NCI-H345 (cell line): ENCODE measurements around the gene ZNF658.
"Not testable (repeated sequence)": the region's sequence is repeated elsewhere in the genome, so short reads cannot be mapped to it uniquely, and the experiment has no call there.

Experiments
- DNase-seq: peaks from one replicate; lab custom pipeline; 2025; lab: John Stamatoyannopoulos, UW

Gene ZNF658

DNA sequence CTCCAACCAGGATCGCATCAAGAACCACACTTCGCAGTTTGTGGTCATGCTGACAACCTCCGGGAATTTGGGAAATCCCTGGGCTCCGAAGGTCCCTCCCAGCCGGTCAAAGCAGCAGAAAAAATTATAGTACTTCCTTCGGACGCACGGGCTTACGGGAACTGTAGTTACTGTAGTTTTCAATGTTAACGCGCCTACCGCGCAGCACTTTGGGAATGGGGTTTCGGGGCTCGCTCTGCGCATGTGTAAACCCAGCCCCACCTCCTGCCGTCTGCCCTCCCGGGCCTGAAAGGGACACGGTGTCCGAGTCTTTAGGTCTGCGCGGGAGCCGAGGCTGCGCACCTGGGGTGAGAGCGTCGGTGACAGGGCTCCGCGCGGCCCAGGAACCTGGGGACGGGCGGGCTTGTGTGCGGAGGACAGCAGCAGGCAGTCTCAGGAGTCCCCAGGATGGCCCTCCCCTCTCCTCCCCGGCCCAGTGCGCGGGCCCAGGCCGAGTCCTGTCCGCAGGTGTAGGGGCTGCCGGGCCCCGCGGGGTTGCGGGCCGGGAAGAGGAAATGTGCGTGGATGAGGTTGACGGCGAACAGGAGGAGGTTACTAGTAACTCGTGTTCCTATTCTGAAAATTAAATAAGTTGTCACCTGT, at the start of gene ZNF658:
ZNF658 (plus strand) TSS at position 236 of the 642 bp plus-strand sequence. CDS start 2,837 bp downstream, outside the sequence.
- DNase-seq: not testable (repeated sequence)

DNA sequence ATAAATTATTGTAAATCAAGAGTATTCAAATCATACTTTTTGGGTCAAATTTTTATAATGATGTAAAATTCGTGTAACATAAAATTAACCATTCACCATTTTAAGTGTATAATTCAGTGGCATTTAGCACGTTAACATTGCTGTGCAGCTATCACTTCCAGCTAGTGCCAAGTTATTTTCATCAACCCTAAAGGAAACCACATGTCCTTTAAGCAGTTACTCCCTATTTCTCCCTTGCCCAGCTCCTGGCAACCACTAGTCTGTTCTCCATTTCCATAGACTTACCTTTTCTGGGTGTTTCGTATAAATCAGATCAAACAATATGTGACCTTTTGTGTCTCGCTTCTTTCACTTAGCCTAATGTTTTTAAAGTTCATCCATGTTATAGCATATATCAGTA, 38.8 kb upstream of the ZNF658 start:
- DNase-seq: not testable (repeated sequence)

DNA sequence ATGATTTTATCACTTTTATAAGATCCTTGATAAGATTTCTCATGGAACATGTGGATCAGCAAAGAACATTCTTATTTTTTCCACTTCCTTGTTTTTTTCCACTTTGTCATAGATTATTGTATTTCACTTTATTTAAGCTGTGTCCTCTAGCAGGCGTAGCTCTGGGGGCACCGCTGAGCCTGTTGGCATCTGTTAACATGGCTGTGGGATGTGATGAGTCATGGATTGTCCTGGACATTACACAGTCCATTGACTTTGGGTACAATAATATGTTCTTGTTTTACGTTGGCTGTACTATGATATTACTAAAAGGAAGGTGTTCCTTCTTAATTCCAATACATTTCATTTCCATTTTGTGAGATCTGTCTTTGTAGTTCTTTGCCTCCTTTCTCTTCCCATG, 31.9 kb upstream of the ZNF658 start:
- not testable (repeated sequence) for DNase-seq

DNA sequence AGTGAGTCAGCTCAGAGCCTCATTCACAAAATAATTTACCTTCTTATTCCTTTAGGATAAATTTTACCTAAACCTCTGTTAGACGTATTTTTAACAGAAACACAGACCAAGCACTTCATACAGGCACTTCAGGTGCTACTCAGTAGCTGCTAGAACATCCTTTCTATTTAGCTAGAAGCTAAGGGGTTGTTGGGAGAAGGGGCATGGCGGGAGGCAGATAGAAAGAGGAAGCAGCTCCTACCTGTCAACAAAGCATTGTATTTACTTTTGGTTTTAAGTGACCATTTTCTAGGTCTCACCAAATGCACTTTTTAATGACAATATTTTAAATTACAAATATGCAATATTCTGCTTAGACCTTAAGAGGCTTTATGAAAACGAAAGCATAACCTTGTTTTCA, 19.9 kb upstream of the ZNF658 start:
- not testable (repeated sequence) for DNase-seq

DNA sequence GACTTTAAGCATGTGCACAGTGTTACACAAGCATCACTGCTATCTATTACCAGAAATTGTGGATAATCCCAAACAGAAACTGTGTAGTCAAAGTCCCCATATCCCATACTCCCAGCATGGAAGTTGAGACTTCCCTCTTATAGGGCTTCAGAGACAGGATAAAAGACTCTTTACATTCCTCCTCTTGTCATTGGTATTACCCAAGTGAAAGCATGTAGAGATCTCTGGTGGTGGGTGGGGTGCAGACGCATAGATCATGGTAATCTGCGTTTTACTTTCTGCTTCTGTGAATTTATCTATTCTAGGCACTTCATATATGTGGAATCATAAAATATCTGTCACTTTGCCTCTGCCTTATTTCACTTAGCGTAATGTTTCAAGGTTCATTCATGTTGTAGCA, 18.7 kb upstream of the ZNF658 start:
- DNase-seq: not testable (repeated sequence)

DNA sequence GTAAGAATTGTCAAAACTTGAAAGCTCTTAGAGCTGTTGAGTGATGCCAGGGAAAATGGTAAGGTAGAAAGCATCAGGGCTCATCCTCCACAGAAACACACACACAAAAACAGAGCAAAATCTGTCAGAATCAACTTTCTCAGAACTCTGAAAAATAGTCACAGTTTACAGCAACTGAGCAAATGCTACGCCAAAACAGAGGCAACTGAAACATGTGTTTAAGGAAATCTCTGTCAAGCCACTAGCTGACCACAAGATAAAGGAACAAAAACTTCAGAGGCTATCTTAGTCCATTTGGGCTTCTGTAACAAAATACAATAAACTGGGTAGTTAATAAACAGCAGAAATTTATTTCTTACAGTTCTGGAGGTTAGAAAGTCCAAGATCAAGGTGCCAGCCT, 10.2 kb upstream of the ZNF658 start:
- not testable (repeated sequence) for DNase-seq

DNA sequence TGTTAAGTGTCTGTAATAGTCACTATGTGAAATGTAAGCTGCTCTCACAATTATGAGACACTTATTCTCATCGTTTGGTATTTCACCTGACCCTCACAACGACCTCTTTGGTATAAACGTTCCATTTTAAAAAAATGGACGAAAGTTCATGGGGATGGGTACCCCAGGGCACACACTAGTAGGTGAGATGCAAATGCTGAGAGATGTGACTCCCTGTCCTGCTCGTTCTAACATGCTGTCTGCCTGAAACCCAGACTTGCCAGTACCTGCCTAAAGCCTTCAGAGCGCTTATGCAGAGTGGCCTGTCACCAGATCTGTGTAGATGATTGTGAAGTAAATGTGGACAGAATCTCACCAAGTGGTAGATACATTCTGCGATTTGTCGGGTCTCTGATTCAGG, 616 bp downstream of the ZNF658 start:
- not testable (repeated sequence) for DNase-seq

DNA sequence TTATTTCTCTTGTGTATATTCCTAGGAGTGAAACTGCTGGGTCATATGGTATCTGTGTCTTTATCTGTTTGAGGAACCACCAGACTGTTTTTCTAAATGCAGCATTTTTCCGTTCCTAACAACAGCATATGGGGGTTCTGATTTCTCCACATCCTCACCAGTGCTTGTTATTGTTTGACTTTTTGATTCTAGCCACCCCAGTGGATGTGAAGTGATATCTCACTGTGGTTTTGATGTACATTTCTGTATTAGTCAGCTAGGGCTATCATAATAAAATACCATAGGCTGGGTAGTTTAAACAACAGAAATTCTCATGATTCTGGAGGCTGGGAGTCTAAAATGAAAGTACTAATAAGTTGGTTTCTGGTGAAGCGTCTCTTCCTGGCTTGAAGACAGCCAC, 9.0 kb downstream of the ZNF658 start:
- not testable (repeated sequence) for DNase-seq

DNA sequence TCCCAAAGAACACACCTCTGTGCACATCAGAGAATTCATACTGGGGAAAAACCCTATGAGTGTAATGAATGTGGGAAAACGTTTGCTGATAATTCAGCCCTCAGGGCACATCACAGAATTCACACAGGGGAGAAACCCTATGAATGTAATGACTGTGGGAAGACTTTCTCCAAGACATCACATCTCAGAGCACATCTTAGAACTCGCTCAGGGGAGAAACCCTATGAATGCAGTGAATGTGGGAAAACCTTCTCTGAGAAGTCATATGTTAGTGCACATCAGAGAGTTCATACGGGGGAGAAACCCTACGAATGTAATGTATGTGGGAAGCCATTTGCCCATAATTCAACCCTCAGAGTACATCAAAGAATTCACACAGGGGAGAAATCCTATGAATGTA, 19.5 kb downstream of the ZNF658 start:
- DNase-seq: not testable (repeated sequence)

DNA sequence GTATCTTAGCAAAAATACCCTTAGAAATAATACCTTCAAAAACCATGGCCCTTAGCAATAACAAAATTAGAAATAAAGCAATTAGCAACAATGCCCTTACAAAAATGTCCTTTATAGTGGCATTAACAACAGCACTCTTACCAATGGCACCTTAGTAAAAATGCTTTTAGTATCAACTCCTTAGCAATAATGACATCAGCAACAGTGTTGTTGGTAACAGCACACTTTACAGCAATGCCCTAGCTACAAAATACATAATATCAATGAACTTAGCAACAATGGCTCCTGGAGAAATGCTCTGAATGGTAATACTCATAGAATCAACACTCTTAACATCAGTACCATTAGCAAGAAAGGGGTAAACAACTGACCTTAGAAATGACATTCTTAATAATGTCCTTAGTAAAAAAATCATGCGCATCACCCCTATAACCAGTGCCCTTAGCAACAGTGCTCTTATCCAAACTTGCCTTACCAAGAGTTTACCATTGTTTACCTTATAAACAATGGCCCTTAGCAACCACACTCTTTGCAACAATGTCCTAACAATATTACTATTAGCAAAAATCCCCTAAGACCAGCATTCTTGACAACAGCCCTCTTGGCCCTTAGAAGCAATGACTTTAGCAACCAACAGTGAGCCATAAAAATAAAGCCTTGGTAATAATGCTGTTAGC, 35.8 kb downstream of the ZNF658 start:
- not testable (repeated sequence) for DNase-seq

DNA sequence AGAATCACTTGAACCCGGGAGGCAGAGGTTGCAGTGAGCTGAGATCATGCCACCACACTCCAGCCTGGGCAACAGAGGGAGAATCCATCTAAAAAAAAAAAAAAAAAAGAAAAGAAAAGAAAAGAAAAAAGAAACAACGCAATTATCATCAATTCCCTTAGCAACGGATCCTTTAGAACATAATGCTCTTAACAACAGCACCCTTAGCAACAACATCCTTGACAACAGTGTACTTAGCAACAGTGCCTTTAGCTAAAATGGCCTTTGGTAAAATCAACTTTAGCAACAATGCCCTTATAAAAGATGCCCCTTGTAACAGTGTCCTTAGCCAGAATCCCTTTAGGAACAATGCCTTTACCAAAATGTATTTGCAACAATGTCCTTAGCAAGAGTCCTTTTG, 37.1 kb downstream of the ZNF658 start:
- DNase-seq: not testable (repeated sequence)

DNA sequence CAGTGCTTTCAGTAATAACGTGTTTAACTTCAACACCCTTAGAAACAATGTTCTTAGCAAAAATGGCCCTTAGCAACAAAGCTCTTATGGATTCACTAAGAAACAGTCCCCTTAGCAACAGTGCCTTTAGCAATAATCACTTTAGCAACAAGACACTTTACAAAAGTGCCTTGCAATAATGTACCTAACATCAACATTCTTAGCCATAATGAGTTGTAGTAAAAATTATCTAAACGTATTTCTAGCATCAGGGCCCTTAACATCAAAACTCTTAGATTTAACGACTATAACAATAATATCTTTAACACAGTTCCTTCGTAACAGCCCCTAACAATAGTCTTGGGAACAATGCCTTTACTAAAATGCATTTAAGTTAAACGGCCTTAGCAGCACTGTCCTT, 37.8 kb downstream of the ZNF658 start:
- not testable (repeated sequence) for DNase-seq

DNA sequence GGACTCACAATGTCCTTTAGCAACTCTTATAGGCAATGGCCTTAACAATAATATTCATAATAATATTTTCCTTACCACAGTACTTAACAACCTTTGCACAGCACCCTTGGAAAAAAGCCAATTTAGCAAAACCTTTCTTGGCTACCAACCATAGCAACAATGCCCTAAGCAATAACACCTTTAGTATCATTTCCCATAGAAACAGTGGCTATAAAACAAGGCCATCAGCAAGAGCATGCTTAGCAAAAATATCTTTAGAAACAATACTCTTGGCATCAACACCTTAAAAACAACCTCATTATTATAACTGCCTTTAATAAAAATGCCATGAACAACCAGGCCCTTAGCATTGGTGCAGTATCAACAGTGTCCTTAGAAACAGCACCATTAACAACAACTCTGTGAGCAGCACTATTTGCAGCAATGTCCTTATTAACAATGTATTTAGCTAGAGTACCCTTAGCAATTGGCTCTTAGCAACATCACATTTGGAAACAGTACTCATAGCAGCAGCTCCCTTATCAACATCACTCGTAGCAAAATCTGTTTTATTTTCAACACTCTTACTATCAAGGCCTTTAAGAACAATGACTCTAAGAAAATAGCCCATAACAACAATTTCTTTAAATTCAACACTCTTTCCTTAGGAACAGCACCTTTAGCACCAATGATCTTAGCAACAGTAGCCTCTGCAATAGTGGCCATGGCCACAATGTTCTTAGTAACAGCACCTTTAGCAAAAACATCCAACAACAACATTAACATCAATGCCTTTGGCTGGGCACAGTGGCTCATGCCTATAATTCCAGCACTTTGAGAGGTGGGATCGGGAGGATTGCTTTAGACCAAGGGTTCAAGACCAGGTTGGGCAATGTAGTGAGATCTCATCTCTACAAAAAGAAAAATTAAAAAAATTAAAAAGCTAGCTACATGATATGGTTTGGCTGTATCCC, 39.6 kb downstream of the ZNF658 start:
- not testable (repeated sequence) for DNase-seq

DNA sequence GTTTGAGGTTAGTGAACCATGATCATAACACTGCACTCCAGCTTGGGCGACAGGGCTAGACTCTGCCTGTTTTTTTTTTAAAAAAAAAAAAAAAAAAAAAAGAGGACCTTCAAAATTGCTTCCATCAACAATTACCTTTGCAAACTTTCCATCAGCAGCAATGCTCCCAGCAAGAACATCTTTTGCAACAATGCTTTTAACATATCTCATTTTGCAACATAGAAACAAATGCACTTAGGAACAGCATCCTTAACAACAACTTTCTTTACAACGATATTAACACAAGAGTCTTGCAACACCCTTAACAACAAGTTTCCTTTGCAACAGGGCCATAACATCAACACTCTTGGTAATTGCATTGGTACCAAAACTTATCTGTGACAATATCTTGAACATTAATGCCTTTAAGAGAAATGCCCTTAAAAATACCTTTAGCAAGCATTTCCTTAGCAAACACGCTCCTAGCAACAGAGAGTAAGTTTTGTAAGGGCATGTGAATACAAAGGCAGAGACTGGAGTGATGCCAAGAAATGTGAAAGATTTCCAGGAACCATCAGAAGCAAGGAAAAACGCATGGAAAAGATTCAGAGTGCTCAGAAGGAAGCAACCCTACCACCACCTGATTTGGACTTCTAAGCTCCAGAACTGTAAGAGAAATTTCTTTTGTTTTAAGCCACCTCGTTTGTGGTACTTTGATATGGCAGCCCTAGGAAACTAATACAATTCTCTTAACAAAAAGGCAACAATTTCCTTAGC, 42.1 kb downstream of the ZNF658 start:
- DNase-seq: not testable (repeated sequence)

DNA sequence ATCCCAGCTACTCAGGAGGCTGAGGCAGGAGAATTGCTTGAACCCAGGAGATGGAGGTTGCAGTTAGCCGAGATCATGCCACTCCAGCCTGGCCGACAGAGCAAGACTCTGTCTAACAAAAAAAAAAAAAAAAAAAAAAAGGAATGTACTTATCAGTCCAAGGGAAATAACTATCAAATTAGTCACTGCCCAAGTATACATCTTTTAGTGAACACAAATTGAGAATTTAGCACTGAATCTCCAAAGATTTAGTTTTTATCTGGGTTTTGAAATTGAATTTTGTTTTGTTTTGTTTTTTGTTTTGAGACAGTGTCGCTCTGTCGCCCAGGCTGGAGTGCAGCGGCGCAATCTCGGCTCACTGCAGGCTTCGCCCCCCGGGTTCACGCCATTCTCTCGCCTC, 52.1 kb downstream of the ZNF658 start:
- not testable (repeated sequence) for DNase-seq
